HCT116 (cell line): Measurements from ENCODE around the gene TRAPPC13. TPM values are rescaled to one million over a fixed set of nuclear protein-coding genes. Genes with fewer than 3 reads are reported as not detected.

Experiments used
- ATAC-seq: fragments of 200-7000 bp; cut with Tn5 transposase; 2 replicates; pipeline ENCODE4 v1.9.1; 2020; ENCODE audit warnings: mild to moderate bottlenecking, moderate library complexity
- BruUV-seq: library from RNA; stranded (reverse); fragments of 400-500 nt; replicated peaks from 2 replicates; lab custom pipeline; 2021; lab: Mats Ljungman, UMichigan
- CTCF ChIA-PET: fragments of 300-600 bp; sonication (Branson Sonifier 250); formaldehyde crosslinking; loops from one replicate; lab custom pipeline; 2021; ENCODE audit warnings: antibody characterized with exemption; lab: Charles Lee
- POLR2A ChIA-PET: fragments of 300-600, 350-600 bp; sonication (Branson Sonifier 250); formaldehyde crosslinking; loops from one replicate; lab custom pipeline; 2021; ENCODE audit warnings: antibody characterized with exemption; lab: Charles Lee
- RAD21 ChIA-PET, 2 experiments: fragments of 300-600 bp; sonication (Branson Sonifier 250); formaldehyde crosslinking; loops; one replicate each; lab custom pipeline; 2023; ENCODE audit warnings: low total read pairs in 2 of 2; ENCODE audit not compliant: uncharacterized antibody in 2 of 2, unreplicated experiment in 2 of 2, low non-redundant PET in 1 of 2; lab: Charles Lee
- DNase-seq: peaks from one replicate; pipeline ENCODE4 v3.0.0-alpha.2; 2010; ENCODE audit warnings: low read depth, low spot score
- H2AFZ ChIP-seq: fragments of 200-600 bp; shearing (Covaris generic), sonication (generic); 2 replicates; pipeline ENCODE4 v1.6.1; 2017; ENCODE audit warnings: low read depth, mixed run types, mixed read lengths, antibody characterized with exemption, low read length; ENCODE audit not compliant: poor library complexity, severe bottlenecking
- H3K27ac ChIP-seq: 2 replicates; pipeline ENCODE4 v1.5.1; 2012; ENCODE audit warnings: low read depth, low read length
- H3K27me3 ChIP-seq: fragments of 200-600 bp; sonication (generic); 2 replicates; pipeline ENCODE4 v1.6.1; 2016; ENCODE audit warnings: mixed run types, low read length, mixed read lengths; ENCODE audit not compliant: insufficient read depth
- H3K36me3 ChIP-seq, 2 experiments: fragments of 200-500 bp in 1 of 2; fragments of 200-600 bp in 1 of 2; sonication (Bioruptor generic) in 1 of 2; sonication (generic) in 1 of 2; 2 replicates each; pipeline versions ENCODE4 v1.5.1 to v1.6.1; 2014 to 2016; ENCODE audit warnings: low read length in 2 of 2, inconsistent platforms in 1 of 2, mixed read lengths in 1 of 2, mixed run types in 1 of 2; ENCODE audit not compliant: insufficient read depth in 2 of 2, control insufficient read depth in 1 of 2
- H3K4me1 ChIP-seq, 2 experiments: fragments of 200-600 bp in 1 of 2; sonication (generic) in 1 of 2; 2 replicates each; pipeline versions ENCODE4 v1.5.1 to v1.6.1; 2012 to 2017; ENCODE audit warnings: low read length in 2 of 2, inconsistent platforms in 1 of 2, mild to moderate bottlenecking in 1 of 2, mixed read lengths in 1 of 2, mixed run types in 1 of 2, moderate library complexity in 1 of 2; ENCODE audit not compliant: insufficient read depth in 2 of 2, control insufficient read depth in 1 of 2
- H3K4me2 ChIP-seq: fragments of 200-600 bp; sonication (generic); 2 replicates; pipeline ENCODE4 v1.6.1; 2017; ENCODE audit warnings: mixed run types, low read length, mixed read lengths
- H3K4me3 ChIP-seq, 2 experiments: fragments of 200-600 bp in 1 of 2; sonication (generic) in 1 of 2; replicated peaks in 1 of 2; 2 replicates each; pipeline ENCODE4 v1.5.1; 2011 to 2016; ENCODE audit warnings: low read length in 2 of 2, control low read depth in 1 of 2, low read depth in 1 of 2, mild to moderate bottlenecking in 1 of 2, mixed read lengths in 1 of 2, mixed run types in 1 of 2
- H3K79me2 ChIP-seq: fragments of 200-600 bp; sonication (generic); 2 replicates; pipeline ENCODE4 v1.6.1; 2017; ENCODE audit warnings: mild to moderate bottlenecking, mixed run types, low read length, moderate library complexity, mixed read lengths; ENCODE audit not compliant: insufficient read depth
- H3K9ac ChIP-seq: fragments of 200-600 bp; sonication (generic); 2 replicates; pipeline ENCODE4 v1.6.1; 2016; ENCODE audit warnings: low read length, mixed read lengths
- H3K9me2 ChIP-seq: fragments of 200-600 bp; sonication (generic), shearing (Covaris generic); 2 replicates; pipeline ENCODE4 v1.6.1; 2017; ENCODE audit warnings: mixed run types, mild to moderate bottlenecking, moderate library complexity; ENCODE audit not compliant: insufficient read depth
- H3K9me3 ChIP-seq, 2 experiments: fragments of 200-500 bp in 1 of 2; fragments of 200-600 bp in 1 of 2; sonication (Bioruptor generic) in 1 of 2; sonication (generic) in 1 of 2; 2 replicates each; pipeline ENCODE4 v1.6.1; 2014 to 2017; ENCODE audit warnings: low read length in 2 of 2, mixed read lengths in 2 of 2, inconsistent platforms in 1 of 2, low read depth in 1 of 2, mild to moderate bottlenecking in 1 of 2, mixed run types in 1 of 2, moderate library complexity in 1 of 2; ENCODE audit not compliant: control insufficient read depth in 1 of 2, insufficient read depth in 1 of 2
- H4K20me1 ChIP-seq: fragments of 200-600 bp; sonication (generic), shearing (Covaris generic); 2 replicates; pipeline ENCODE4 v1.6.1; 2017; ENCODE audit warnings: mixed run types, mild to moderate bottlenecking, moderate library complexity; ENCODE audit not compliant: insufficient read depth
- CBX3 ChIP-seq: IDR thresholded peaks from 2 replicates; pipeline ENCODE4 v1.6.1; 2012; ENCODE audit warnings: low read depth
- CEBPB ChIP-seq: IDR thresholded peaks from 2 replicates; pipeline ENCODE4 v1.6.1; 2012; ENCODE audit warnings: low read depth
- EGR1 ChIP-seq: IDR thresholded peaks from 2 replicates; pipeline ENCODE4 v1.6.1; 2012; ENCODE audit warnings: low read depth
- ELF1 ChIP-seq: IDR thresholded peaks from 2 replicates; pipeline ENCODE4 v1.6.1; 2012; ENCODE audit warnings: low read depth, borderline replicate concordance
- EZH2 ChIP-seq: fragments of 200-600 bp; sonication (generic); IDR thresholded peaks from 2 replicates; pipeline ENCODE4 v1.6.1; 2017; ENCODE audit warnings: antibody characterized with exemption, mixed run types
- EZH2phosphoT487 ChIP-seq: fragments of 200-600 bp; IDR thresholded peaks from 2 replicates; pipeline ENCODE4 v1.6.1; 2018; ENCODE audit warnings: antibody characterized with exemption, borderline replicate concordance
- FOSL1 ChIP-seq: IDR thresholded peaks from 2 replicates; pipeline ENCODE4 v1.6.1; 2012; ENCODE audit warnings: low read depth
- JUND ChIP-seq: IDR thresholded peaks from 2 replicates; pipeline ENCODE4 v1.6.1; 2012
- POLR2A ChIP-seq: IDR thresholded peaks from 2 replicates; pipeline ENCODE4 v1.7.0; 2011; ENCODE audit warnings: borderline replicate concordance; ENCODE audit not compliant: insufficient read depth, insufficient read length; ENCODE audit errors: extremely low read depth
- POLR2AphosphoS5 ChIP-seq: IDR thresholded peaks from 2 replicates; pipeline ENCODE4 v1.6.1; 2011; ENCODE audit warnings: mild to moderate bottlenecking, low read depth, low read length, moderate library complexity
- SP1 ChIP-seq: IDR thresholded peaks from 2 replicates; pipeline ENCODE4 v1.6.1; 2012; ENCODE audit warnings: low read depth
- TCF7L2 ChIP-seq: IDR thresholded peaks from 2 replicates; pipeline ENCODE4 v1.7.0; 2011; ENCODE audit warnings: borderline replicate concordance, inconsistent platforms; ENCODE audit not compliant: insufficient read depth, insufficient read length; ENCODE audit errors: extremely low read depth
- YY1 ChIP-seq: IDR thresholded peaks from 2 replicates; pipeline ENCODE4 v1.6.1; 2011; ENCODE audit warnings: low read length, low read depth, moderate library complexity, mild to moderate bottlenecking; ENCODE audit not compliant: insufficient replicate concordance; ENCODE audit errors: extremely low read depth
- ZFX ChIP-seq: fragments of 450-650 bp; IDR thresholded peaks from 2 replicates; pipeline ENCODE4 v1.6.1; 2017
- ZNF274 ChIP-seq: fragments of 200-500 bp; sonication (Bioruptor generic); IDR thresholded peaks from 2 replicates; pipeline ENCODE4 v1.6.1; 2014; ENCODE audit warnings: mild to moderate bottlenecking, low read depth, low read length, inconsistent platforms
- intact Hi-C: fragments of 100-400 bp; cut with micrococcal nuclease; formaldehyde crosslinking; loops from 2 replicates; pipeline ENCODE4 v1.10.0; 2022
- total RNA-seq: library from RNA; stranded (reverse); gene quantifications from one replicate; pipeline ENCODE4 v1.2.1, GENCODE V29; 2021; ENCODE audit not compliant: unreplicated experiment
- TF ChIP-seq, protein P1 (sequence below): IDR thresholded peaks from 2 replicates; pipeline ENCODE4 v1.6.1; 2012
- TF ChIP-seq, protein P2 (sequence below): IDR thresholded peaks from 2 replicates; pipeline ENCODE4 v1.6.1; 2012; ENCODE audit warnings: low read depth
- TF ChIP-seq, protein P3 (sequence below), 3 experiments: fragments of 200-600 bp in 1 of 3; sonication (generic) in 1 of 3; IDR thresholded peaks in 2 of 3; conservative IDR thresholded peaks in 1 of 3; 2 replicates each; pipeline ENCODE4 v1.5.1; 2012 to 2017; ENCODE audit warnings: low read depth in 2 of 3, low read length in 2 of 3, antibody characterized with exemption in 1 of 3, borderline replicate concordance in 1 of 3, control low read depth in 1 of 3, mild to moderate bottlenecking in 1 of 3, mixed read lengths in 1 of 3, mixed run types in 1 of 3, moderate library complexity in 1 of 3; ENCODE audit not compliant: insufficient read depth in 1 of 3
- TF ChIP-seq, protein P4 (sequence below): IDR thresholded peaks from 2 replicates; pipeline ENCODE4 v1.6.1; 2011; ENCODE audit warnings: mild to moderate bottlenecking, low read length, moderate library complexity; ENCODE audit not compliant: insufficient replicate concordance; ENCODE audit errors: extremely low read depth
- TF ChIP-seq, protein P5 (sequence below): IDR thresholded peaks from 2 replicates; pipeline ENCODE4 v1.6.1; 2012

Gene TRAPPC13
- total RNA-seq, 1 experiment from 2014 or later, result 18.2 TPM

DNA sequence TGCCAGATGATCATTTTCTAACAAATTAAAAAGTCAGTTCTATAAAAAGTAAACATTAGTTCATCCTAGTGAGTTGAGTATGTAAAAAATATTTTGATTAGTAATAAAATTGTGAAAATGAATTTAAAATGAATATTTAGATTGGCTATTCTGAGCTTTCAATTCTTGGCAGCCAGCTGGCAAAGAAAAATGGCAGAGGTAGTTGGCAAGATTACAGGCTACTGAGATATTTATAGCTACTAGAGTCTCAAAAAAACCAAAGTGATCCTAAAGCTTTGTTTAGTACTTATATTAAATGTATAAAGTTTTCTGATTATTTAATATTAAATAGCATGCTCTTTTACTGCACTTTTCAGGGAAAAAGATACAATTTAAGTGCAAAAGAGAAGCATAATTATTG is 72.1 kb downstream of the TRAPPC13 start:
- no peaks in the 10 kb centered on the region for H3K9me2 ChIP-seq
- no peak overlapping the region for H3K9ac ChIP-seq
- no peak for TF ChIP-seq SP1
- TF ChIP-seq ZFX, result no peak
- TF ChIP-seq, protein P1, sequence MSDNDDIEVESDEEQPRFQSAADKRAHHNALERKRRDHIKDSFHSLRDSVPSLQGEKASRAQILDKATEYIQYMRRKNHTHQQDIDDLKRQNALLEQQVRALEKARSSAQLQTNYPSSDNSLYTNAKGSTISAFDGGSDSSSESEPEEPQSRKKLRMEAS, result no peak
- no peak for TF ChIP-seq POLR2AphosphoS5
- TF ChIP-seq CBX3, result no peak
- TF ChIP-seq, protein P2, sequence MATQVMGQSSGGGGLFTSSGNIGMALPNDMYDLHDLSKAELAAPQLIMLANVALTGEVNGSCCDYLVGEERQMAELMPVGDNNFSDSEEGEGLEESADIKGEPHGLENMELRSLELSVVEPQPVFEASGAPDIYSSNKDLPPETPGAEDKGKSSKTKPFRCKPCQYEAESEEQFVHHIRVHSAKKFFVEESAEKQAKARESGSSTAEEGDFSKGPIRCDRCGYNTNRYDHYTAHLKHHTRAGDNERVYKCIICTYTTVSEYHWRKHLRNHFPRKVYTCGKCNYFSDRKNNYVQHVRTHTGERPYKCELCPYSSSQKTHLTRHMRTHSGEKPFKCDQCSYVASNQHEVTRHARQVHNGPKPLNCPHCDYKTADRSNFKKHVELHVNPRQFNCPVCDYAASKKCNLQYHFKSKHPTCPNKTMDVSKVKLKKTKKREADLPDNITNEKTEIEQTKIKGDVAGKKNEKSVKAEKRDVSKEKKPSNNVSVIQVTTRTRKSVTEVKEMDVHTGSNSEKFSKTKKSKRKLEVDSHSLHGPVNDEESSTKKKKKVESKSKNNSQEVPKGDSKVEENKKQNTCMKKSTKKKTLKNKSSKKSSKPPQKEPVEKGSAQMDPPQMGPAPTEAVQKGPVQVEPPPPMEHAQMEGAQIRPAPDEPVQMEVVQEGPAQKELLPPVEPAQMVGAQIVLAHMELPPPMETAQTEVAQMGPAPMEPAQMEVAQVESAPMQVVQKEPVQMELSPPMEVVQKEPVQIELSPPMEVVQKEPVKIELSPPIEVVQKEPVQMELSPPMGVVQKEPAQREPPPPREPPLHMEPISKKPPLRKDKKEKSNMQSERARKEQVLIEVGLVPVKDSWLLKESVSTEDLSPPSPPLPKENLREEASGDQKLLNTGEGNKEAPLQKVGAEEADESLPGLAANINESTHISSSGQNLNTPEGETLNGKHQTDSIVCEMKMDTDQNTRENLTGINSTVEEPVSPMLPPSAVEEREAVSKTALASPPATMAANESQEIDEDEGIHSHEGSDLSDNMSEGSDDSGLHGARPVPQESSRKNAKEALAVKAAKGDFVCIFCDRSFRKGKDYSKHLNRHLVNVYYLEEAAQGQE, result no peak
- TF ChIP-seq, protein P3, sequence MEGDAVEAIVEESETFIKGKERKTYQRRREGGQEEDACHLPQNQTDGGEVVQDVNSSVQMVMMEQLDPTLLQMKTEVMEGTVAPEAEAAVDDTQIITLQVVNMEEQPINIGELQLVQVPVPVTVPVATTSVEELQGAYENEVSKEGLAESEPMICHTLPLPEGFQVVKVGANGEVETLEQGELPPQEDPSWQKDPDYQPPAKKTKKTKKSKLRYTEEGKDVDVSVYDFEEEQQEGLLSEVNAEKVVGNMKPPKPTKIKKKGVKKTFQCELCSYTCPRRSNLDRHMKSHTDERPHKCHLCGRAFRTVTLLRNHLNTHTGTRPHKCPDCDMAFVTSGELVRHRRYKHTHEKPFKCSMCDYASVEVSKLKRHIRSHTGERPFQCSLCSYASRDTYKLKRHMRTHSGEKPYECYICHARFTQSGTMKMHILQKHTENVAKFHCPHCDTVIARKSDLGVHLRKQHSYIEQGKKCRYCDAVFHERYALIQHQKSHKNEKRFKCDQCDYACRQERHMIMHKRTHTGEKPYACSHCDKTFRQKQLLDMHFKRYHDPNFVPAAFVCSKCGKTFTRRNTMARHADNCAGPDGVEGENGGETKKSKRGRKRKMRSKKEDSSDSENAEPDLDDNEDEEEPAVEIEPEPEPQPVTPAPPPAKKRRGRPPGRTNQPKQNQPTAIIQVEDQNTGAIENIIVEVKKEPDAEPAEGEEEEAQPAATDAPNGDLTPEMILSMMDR (IDR thresholded peaks at IDR 0.05 in 2 of 3, conservative IDR thresholded peaks at IDR 0.05 in 1 of 3; ENCODE audit: borderline replicate concordance in 1 of 3, insufficient read depth in 1 of 3, low read depth in 2 of 3, low read length in 2 of 3), result no peak
- no peak for TF ChIP-seq FOSL1
- no peak for TF ChIP-seq POLR2A
- no peak for TF ChIP-seq JUND
- no peak for TF ChIP-seq EZH2phosphoT487
- no peak for TF ChIP-seq TCF7L2
- TF ChIP-seq, protein P4, sequence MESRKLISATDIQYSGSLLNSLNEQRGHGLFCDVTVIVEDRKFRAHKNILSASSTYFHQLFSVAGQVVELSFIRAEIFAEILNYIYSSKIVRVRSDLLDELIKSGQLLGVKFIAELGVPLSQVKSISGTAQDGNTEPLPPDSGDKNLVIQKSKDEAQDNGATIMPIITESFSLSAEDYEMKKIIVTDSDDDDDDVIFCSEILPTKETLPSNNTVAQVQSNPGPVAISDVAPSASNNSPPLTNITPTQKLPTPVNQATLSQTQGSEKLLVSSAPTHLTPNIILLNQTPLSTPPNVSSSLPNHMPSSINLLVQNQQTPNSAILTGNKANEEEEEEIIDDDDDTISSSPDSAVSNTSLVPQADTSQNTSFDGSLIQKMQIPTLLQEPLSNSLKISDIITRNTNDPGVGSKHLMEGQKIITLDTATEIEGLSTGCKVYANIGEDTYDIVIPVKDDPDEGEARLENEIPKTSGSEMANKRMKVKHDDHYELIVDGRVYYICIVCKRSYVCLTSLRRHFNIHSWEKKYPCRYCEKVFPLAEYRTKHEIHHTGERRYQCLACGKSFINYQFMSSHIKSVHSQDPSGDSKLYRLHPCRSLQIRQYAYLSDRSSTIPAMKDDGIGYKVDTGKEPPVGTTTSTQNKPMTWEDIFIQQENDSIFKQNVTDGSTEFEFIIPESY, result no peak
- no peak for TF ChIP-seq YY1
- TF ChIP-seq, protein P5, sequence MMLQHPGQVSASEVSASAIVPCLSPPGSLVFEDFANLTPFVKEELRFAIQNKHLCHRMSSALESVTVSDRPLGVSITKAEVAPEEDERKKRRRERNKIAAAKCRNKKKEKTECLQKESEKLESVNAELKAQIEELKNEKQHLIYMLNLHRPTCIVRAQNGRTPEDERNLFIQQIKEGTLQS, result no peak
- no peak for TF ChIP-seq ZNF274
- TF ChIP-seq CEBPB, result no peak
- TF ChIP-seq ELF1, result no peak
- no peak for TF ChIP-seq EGR1
- TF ChIP-seq EZH2, result no peak
- no peak overlapping the region for H2AFZ ChIP-seq
- CTCF ChIA-PET, result no interaction called here
- RAD21 ChIA-PET, result no interaction called here
- no peak overlapping the region for H3K4me3 ChIP-seq
- BruUV-seq, result no TSS peak
- POLR2A ChIA-PET, result no interaction called here
- H3K27ac ChIP-seq, result no peak overlapping the region
- H3K27me3 ChIP-seq, result no peaks in the 10 kb centered on the region
- H3K4me1 ChIP-seq, result no peaks in the 10 kb centered on the region
- no peak overlapping the region for H3K4me2 ChIP-seq
- intact Hi-C loops, result no loop called here
- no peaks in the 10 kb centered on the region for H3K79me2 ChIP-seq
- DNase-seq, result no peak
- no peaks in the 10 kb centered on the region for H3K36me3 ChIP-seq
- no peak for ATAC-seq
- no peaks in the 10 kb centered on the region for H4K20me1 ChIP-seq
- H3K9me3 ChIP-seq, result no peaks in the 10 kb centered on the region
